Nephron (organoid): ENCODE results near the gene CHST6.

Experiments used
- H3K27ac Mint-ChIP-seq, 3 experiments: 2 replicates each; pipeline ENCODE4 v1.8.0; 2020; ENCODE audit warnings: mixed read lengths in 3 of 3, mild to moderate bottlenecking in 2 of 3, moderate library complexity in 1 of 3
- H3K27me3 Mint-ChIP-seq: 2 replicates; pipeline ENCODE4 v1.8.0; 2021; ENCODE audit warnings: low read depth, mild to moderate bottlenecking, moderate library complexity, mixed read lengths
- H3K36me3 Mint-ChIP-seq: 2 replicates; pipeline ENCODE4 v1.8.0; 2020; ENCODE audit warnings: low read depth, mixed read lengths
- H3K4me1 Mint-ChIP-seq: 2 replicates; pipeline ENCODE4 v1.8.0; 2020; ENCODE audit warnings: mixed read lengths
- H3K4me3 Mint-ChIP-seq, 3 experiments: 2 replicates each; pipeline ENCODE4 v1.8.0; 2020; ENCODE audit warnings: mild to moderate bottlenecking in 3 of 3, mixed read lengths in 3 of 3, moderate library complexity in 2 of 3
- H3K9me3 Mint-ChIP-seq: 2 replicates; pipeline ENCODE4 v1.8.0; 2020; ENCODE audit warnings: mixed read lengths
- CTCF ChIP-seq, 3 experiments: fragments of 200-600 bp; sonication (generic); IDR thresholded peaks; one replicate each; pipeline ENCODE4 v1.5.0; 2021; ENCODE audit warnings: antibody characterized with exemption in 3 of 3; ENCODE audit not compliant: unreplicated experiment in 3 of 3

CHST6 gene

GRCh38 chr16:75497558-75497957 is 2.3 kb upstream of the CHST6 start:
- H3K27ac Mint-ChIP-seq: peak overlapping the region in 1 of 3 experiments; percentile 37
- H3K4me3 Mint-ChIP-seq: peak overlapping the region in 1 of 3 experiments; percentile 36
- H3K27me3 Mint-ChIP-seq: peaks cover 30% of the 10 kb centered on the region
- TF ChIP-seq CTCF (IDR thresholded peaks at IDR 0.05; ENCODE audit: unreplicated experiment in 3 of 3): no peak
- H3K4me1 Mint-ChIP-seq: peaks cover 24% of the 10 kb centered on the region
- no peaks in the 10 kb centered on the region for H3K36me3 Mint-ChIP-seq
- no peaks in the 10 kb centered on the region for H3K9me3 Mint-ChIP-seq

- peaks cover 19% of the 10 kb centered on the region for H3K4me1 Mint-ChIP-seq
- H3K27ac Mint-ChIP-seq: peak overlapping the region in 1 of 3 experiments; percentile 69
- TF ChIP-seq CTCF (IDR thresholded peaks at IDR 0.05; ENCODE audit: unreplicated experiment in 3 of 3): no peak
- no peaks in the 10 kb centered on the region for H3K9me3 Mint-ChIP-seq
- H3K27me3 Mint-ChIP-seq: peaks cover 29% of the 10 kb centered on the region
- H3K4me3 Mint-ChIP-seq: peak overlapping the region; percentile 87 to 89 (median 87)
- H3K36me3 Mint-ChIP-seq: no peaks in the 10 kb centered on the region
These were observed 573 bp downstream of the CHST6 start for GRCh38 chr16:75494661-75495075.

GRCh38 chr16:75494184-75494583 is 1.1 kb downstream of the CHST6 start:
- H3K27ac Mint-ChIP-seq: no peak overlapping the region
- H3K4me1 Mint-ChIP-seq: peaks cover 19% of the 10 kb centered on the region
- no peak for TF ChIP-seq CTCF (IDR thresholded peaks at IDR 0.05; ENCODE audit: unreplicated experiment in 3 of 3)
- H3K27me3 Mint-ChIP-seq: peaks cover 29% of the 10 kb centered on the region
- no peaks in the 10 kb centered on the region for H3K36me3 Mint-ChIP-seq
- no peaks in the 10 kb centered on the region for H3K9me3 Mint-ChIP-seq
- H3K4me3 Mint-ChIP-seq: peak overlapping the region; percentile 87 to 89 (median 87)

- no peak overlapping the region for H3K4me3 Mint-ChIP-seq
- no peaks in the 10 kb centered on the region for H3K9me3 Mint-ChIP-seq
- no peak overlapping the region for H3K27ac Mint-ChIP-seq
- H3K27me3 Mint-ChIP-seq: peaks cover 28% of the 10 kb centered on the region
- H3K4me1 Mint-ChIP-seq: peaks cover 8% of the 10 kb centered on the region
- no peak for TF ChIP-seq CTCF (IDR thresholded peaks at IDR 0.05; ENCODE audit: unreplicated experiment in 3 of 3)
- no peaks in the 10 kb centered on the region for H3K36me3 Mint-ChIP-seq
These were observed 3.4 kb downstream of the CHST6 start for GRCh38 chr16:75491876-75492275.

GRCh38 chr16:75488322-75488721 is 6.9 kb downstream of the CHST6 start:
- Mint-ChIP-seq H3K4me3 (no peak overlapping the region), H3K27ac (no peak overlapping the region), H3K36me3 (no peaks in the 10 kb centered on the region), H3K9me3 (no peaks in the 10 kb centered on the region), H3K27me3 (peaks cover 12% of the 10 kb centered on the region), H3K4me1 (peaks cover 12% of the 10 kb centered on the region)
- no peak for TF ChIP-seq CTCF (IDR thresholded peaks at IDR 0.05; ENCODE audit: unreplicated experiment in 3 of 3)

GRCh38 chr16:75486676-75487313 is 8.4 kb downstream of the CHST6 start:
- no peak overlapping the region for H3K27ac Mint-ChIP-seq
- H3K9me3 Mint-ChIP-seq: no peaks in the 10 kb centered on the region
- peaks cover 12% of the 10 kb centered on the region for H3K4me1 Mint-ChIP-seq
- no peaks in the 10 kb centered on the region for H3K36me3 Mint-ChIP-seq
- no peak overlapping the region for H3K4me3 Mint-ChIP-seq
- peaks cover 8% of the 10 kb centered on the region for H3K27me3 Mint-ChIP-seq
- TF ChIP-seq CTCF (IDR thresholded peaks at IDR 0.05; ENCODE audit: unreplicated experiment in 3 of 3): no peak
